SK-N-SH (cell line): ENCODE results near the gene HAPLN2. TPM values are rescaled to one million over a fixed set of nuclear protein-coding genes. Genes with fewer than 3 reads are reported as not detected.
"Not testable (repeated sequence)": the region's sequence is repeated elsewhere in the genome, so short reads cannot be mapped to it uniquely, and the experiment has no call there.

ENCODE experiments used
- CTCF ChIA-PET: fragments of 300-600, 350-600 bp; formaldehyde crosslinking; extraction: SDS; loops from one replicate; lab custom pipeline; 2021; lab: Yijun Ruan, JAX
- POLR2A ChIA-PET: fragments of 350-600 bp; sonication (Branson Sonifier 250); formaldehyde crosslinking; extraction: SDS; loops from one replicate; lab custom pipeline; 2020; ENCODE audit warnings: antibody characterized with exemption, inconsistent platforms; lab: Yijun Ruan, JAX
- DNase-seq: peaks from one replicate; pipeline ENCODE4 v3.0.0; 2012
- H2AFZ ChIP-seq: fragments of 200-600 bp; sonication (generic); 2 replicates; pipeline ENCODE4 v1.8.1; 2016; ENCODE audit warnings: antibody characterized with exemption, mild to moderate bottlenecking, low read depth
- H3F3A ChIP-seq: fragments of 200-600 bp; sonication (generic); replicated peaks from 2 replicates; pipeline ENCODE3; 2016; ENCODE audit warnings: antibody characterized with exemption, mild to moderate bottlenecking; ENCODE audit not compliant: insufficient read depth
- H3K27ac ChIP-seq, 2 experiments: fragments of 200-500 bp in 1 of 2; fragments of 200-600 bp in 1 of 2; sonication (Bioruptor generic) in 1 of 2; sonication (generic), shearing (Covaris generic) in 1 of 2; 2 replicates each; pipeline versions ENCODE4 v1.5.1 to v1.6.1; 2014 to 2016; ENCODE audit warnings: low read depth in 2 of 2, inconsistent platforms in 1 of 2, low read length in 1 of 2, mild to moderate bottlenecking in 1 of 2, mixed read lengths in 1 of 2
- H3K27me3 ChIP-seq: fragments of 200-600 bp; sonication (generic), shearing (Covaris generic); 2 replicates; pipeline ENCODE4 v1.6.1; 2016; ENCODE audit warnings: mixed run types; ENCODE audit not compliant: insufficient read depth
- H3K36me3 ChIP-seq, 2 experiments: fragments of 200-500 bp in 1 of 2; fragments of 200-600 bp in 1 of 2; sonication (Bioruptor generic) in 1 of 2; sonication (generic) in 1 of 2; replicated peaks in 1 of 2; 2 replicates each; pipeline versions ENCODE3 to v1.5.1; 2014 to 2016; ENCODE audit warnings: low read length in 1 of 2, mild to moderate bottlenecking in 1 of 2; ENCODE audit not compliant: insufficient read depth in 2 of 2, control insufficient read depth in 1 of 2
- H3K4me1 ChIP-seq, 2 experiments: fragments of 200-500 bp in 1 of 2; fragments of 200-600 bp in 1 of 2; sonication (Bioruptor generic) in 1 of 2; sonication (generic), shearing (Covaris generic) in 1 of 2; 2 replicates each; pipeline versions ENCODE4 v1.5.1 to v1.6.1; 2014 to 2016; ENCODE audit warnings: low read depth in 1 of 2, low read length in 1 of 2, mixed run types in 1 of 2; ENCODE audit not compliant: insufficient read depth in 2 of 2, control insufficient read depth in 1 of 2
- H3K4me2 ChIP-seq: fragments of 200-600 bp; sonication (generic), shearing (Covaris generic); 2 replicates; pipeline ENCODE4 v1.6.1; 2017; ENCODE audit warnings: mixed run types
- H3K4me3 ChIP-seq, 2 experiments: fragments of 200-500 bp in 1 of 2; fragments of 200-600 bp in 1 of 2; sonication (Bioruptor generic) in 1 of 2; sonication (generic), shearing (Covaris generic) in 1 of 2; 2 replicates each; pipeline versions ENCODE4 v1.5.1 to v1.8.1; 2014 to 2016; ENCODE audit warnings: low read depth in 2 of 2, inconsistent platforms in 1 of 2, low read length in 1 of 2, mild to moderate bottlenecking in 1 of 2, mixed read lengths in 1 of 2, moderate library complexity in 1 of 2
- H3K79me2 ChIP-seq: fragments of 200-600 bp; sonication (generic); 2 replicates; pipeline ENCODE4 v1.8.1; 2017; ENCODE audit warnings: mild to moderate bottlenecking; ENCODE audit not compliant: insufficient read depth
- H3K9ac ChIP-seq: fragments of 200-600 bp; sonication (generic); 2 replicates; pipeline ENCODE4 v1.6.1; 2017; ENCODE audit warnings: mixed run types
- H3K9me2 ChIP-seq: fragments of 200-600 bp; sonication (generic); 2 replicates; pipeline ENCODE4 v1.6.1; 2017; ENCODE audit warnings: mixed run types
- H3K9me3 ChIP-seq: fragments of 200-600 bp; sonication (generic); 2 replicates; pipeline ENCODE4 v1.6.1; 2017; ENCODE audit warnings: mixed run types, mild to moderate bottlenecking, moderate library complexity
- H4K20me1 ChIP-seq: fragments of 200-600 bp; sonication (generic); 2 replicates; pipeline ENCODE4 v1.6.1; 2017; ENCODE audit warnings: mild to moderate bottlenecking, mixed run types; ENCODE audit not compliant: insufficient read depth
- CTCF ChIP-seq: fragments of 200-600 bp; sonication (generic); IDR thresholded peaks from 2 replicates; pipeline ENCODE4 v1.6.1; 2017; ENCODE audit warnings: antibody characterized with exemption, mild to moderate bottlenecking, moderate library complexity
- MEF2A ChIP-seq: IDR thresholded peaks from 2 replicates; pipeline ENCODE4 v1.4.0; 2012; ENCODE audit warnings: low read depth, borderline replicate concordance
- MXI1 ChIP-seq: IDR thresholded peaks from 2 replicates; pipeline ENCODE4 v1.6.1; 2012; ENCODE audit warnings: mild to moderate bottlenecking, low read depth, low read length, improper control_type of control experiment
- NRF1 ChIP-seq: IDR thresholded peaks from 2 replicates; pipeline ENCODE4 v1.6.1; 2012; ENCODE audit warnings: low read depth, mild to moderate bottlenecking, low read length
- RAD21 ChIP-seq: IDR thresholded peaks from 2 replicates; pipeline ENCODE4 v1.6.1; 2012; ENCODE audit warnings: mild to moderate bottlenecking, low read length
- REST ChIP-seq: IDR thresholded peaks from 2 replicates; pipeline ENCODE4 v1.6.1; 2012; ENCODE audit warnings: mild to moderate bottlenecking, low read depth, low read length, moderate library complexity
- SMC3 ChIP-seq: IDR thresholded peaks from 2 replicates; pipeline ENCODE4 v1.6.1; 2012; ENCODE audit warnings: low read depth, low read length, improper control_type of control experiment
- WGBS: methylation state at CpG from one replicate; pipeline ENCODE4 v1.1.6; 2017; ENCODE audit warnings: low lambda C conversion rate; 5-methylcytosine and 5-hydroxymethylcytosine counted together
- polyA plus RNA-seq, 3 experiments: library from polyadenylated mRNA; depleted of rRNA; stranded (reverse); fragments of >200 nt; gene quantifications; 2 replicates each; pipeline ENCODE4 v1.2.3, GENCODE V29; 2012

HAPLN2 gene
- polyA plus RNA-seq, 1 of the 3 experiments (the other 2 are of a cell fraction) = 0.20 TPM

GRCh38 chr1:156607344-156607743, 11.9 kb upstream of the HAPLN2 start:
- H3K9ac ChIP-seq, CTCF ChIA-PET, H3K4me3 ChIP-seq, H3K27me3 ChIP-seq, H3K9me3 ChIP-seq, H3K36me3 ChIP-seq, H4K20me1 ChIP-seq, H3K4me2 ChIP-seq, DNase-seq, POLR2A ChIA-PET, H3K9me2 ChIP-seq, H2AFZ ChIP-seq, H3K79me2 ChIP-seq, H3K27ac ChIP-seq, H3K4me1 ChIP-seq: not testable (repeated sequence)
- H3F3A ChIP-seq = peaks cover 11% of the 10 kb centered on the region
- WGBS = 66% methylated on average over 4 of the region's 4 CpGs

GRCh38 chr1:156608036-156608674, 11.1 kb upstream of the HAPLN2 start:
- no peaks in the 10 kb centered on the region for H3K79me2 ChIP-seq
- no peaks in the 10 kb centered on the region for H3K27me3 ChIP-seq
- no peak overlapping the region for H3K9ac ChIP-seq
- no peaks in the 10 kb centered on the region for H4K20me1 ChIP-seq
- no peak for TF ChIP-seq NRF1
- 0 out of 2 replicates have a peak, but pooled peaks have one; percentile 18 for TF ChIP-seq MXI1
- TF ChIP-seq MEF2A = no peak
- TF ChIP-seq RAD21 = peak; percentile 81
- TF ChIP-seq REST = no peak
- peak; percentile 90 for TF ChIP-seq SMC3
- peak; percentile 81 for TF ChIP-seq CTCF
- peaks cover 0 to 2% of the 10 kb centered on the region in 2 experiments; a peak in 1 of 4 replicates for H3K4me1 ChIP-seq
- WGBS = 22% methylated on average over 7 of the region's 7 CpGs
- no peaks in the 10 kb centered on the region for H3K36me3 ChIP-seq
- peak overlapping the region; percentile 33 for H2AFZ ChIP-seq
- H3K9me3 ChIP-seq = no peaks in the 10 kb centered on the region
- H3K4me3 ChIP-seq = peak overlapping the region in 1 of 2 experiments; percentile 18; a peak in 1 of 4 replicates
- H3F3A ChIP-seq = peaks cover 11% of the 10 kb centered on the region
- no peaks in the 10 kb centered on the region for H3K9me2 ChIP-seq
- peak; percentile 65 for DNase-seq
- 0 out of 2 replicates have a peak overlapping the region, but pooled peaks have one; percentile 12 for H3K4me2 ChIP-seq
- H3K27ac ChIP-seq = no peak overlapping the region
- CTCF ChIA-PET = interaction anchor here (0.6 to 3.2 kb wide), 34 partner anchors 9 to 237 kb away, joined by 3 to 104 read pairs (median 6); partner anchors contain the start of genes HAPLN2, IQGAP3, MEF2D and NAXE
- POLR2A ChIA-PET = interaction anchor here (1.1 kb wide), 1 partner anchor 16 kb away, joined by 3 read pairs; the partner anchor contains the start of gene NAXE
